ENCODE results near the gene USP7.

DNA sequence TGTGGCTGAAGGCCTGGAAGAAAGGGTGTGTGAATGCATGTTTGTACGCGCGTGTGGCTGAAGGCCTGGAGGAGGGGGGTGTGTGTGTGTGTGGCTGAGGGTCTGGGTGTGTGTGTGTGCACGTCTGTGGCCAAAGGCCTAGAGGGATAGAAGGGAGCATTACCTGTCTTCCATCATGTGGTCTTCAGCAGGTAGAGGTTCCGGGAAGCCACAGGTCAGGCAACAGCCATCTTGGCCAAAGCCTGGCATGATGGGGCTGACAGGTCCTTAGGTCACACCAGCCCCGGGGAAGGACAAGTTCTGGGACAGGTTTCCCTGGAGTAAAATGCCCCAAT, 76.3 kb downstream of the USP7 start:
- TF ChIP-seq EP300 (IDR thresholded peaks at IDR 0.05) (no peak), POLR2A (IDR thresholded peaks at IDR 0.05; ENCODE audit: low read depth) (no peak)
- TF ChIP-seq, protein P1, sequence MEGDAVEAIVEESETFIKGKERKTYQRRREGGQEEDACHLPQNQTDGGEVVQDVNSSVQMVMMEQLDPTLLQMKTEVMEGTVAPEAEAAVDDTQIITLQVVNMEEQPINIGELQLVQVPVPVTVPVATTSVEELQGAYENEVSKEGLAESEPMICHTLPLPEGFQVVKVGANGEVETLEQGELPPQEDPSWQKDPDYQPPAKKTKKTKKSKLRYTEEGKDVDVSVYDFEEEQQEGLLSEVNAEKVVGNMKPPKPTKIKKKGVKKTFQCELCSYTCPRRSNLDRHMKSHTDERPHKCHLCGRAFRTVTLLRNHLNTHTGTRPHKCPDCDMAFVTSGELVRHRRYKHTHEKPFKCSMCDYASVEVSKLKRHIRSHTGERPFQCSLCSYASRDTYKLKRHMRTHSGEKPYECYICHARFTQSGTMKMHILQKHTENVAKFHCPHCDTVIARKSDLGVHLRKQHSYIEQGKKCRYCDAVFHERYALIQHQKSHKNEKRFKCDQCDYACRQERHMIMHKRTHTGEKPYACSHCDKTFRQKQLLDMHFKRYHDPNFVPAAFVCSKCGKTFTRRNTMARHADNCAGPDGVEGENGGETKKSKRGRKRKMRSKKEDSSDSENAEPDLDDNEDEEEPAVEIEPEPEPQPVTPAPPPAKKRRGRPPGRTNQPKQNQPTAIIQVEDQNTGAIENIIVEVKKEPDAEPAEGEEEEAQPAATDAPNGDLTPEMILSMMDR (IDR thresholded peaks at IDR 0.05) = no peak

Data from esophagus muscularis mucosa (tissue), 4 donors.